HL-60 (cell line): ENCODE measurements around the gene LRMDA.

Experiments used
- GABPA ChIP-seq: IDR thresholded peaks from 2 replicates; pipeline ENCODE4 v1.6.1; 2012; ENCODE audit warnings: low read depth
- POLR2AphosphoS5 ChIP-seq: IDR thresholded peaks from 2 replicates; pipeline ENCODE4 v1.6.1; 2012; ENCODE audit warnings: low read depth

GRCh38 chr10:75598998-75599397 lies 167.6 kb downstream of the LRMDA start:
- no peak for TF ChIP-seq GABPA
- TF ChIP-seq POLR2AphosphoS5: no peak
